ENCODE measurements around the gene RPL35. TPM values are rescaled to one million over a fixed set of nuclear protein-coding genes. Genes with fewer than 3 reads are reported as not detected.

RPL35 gene
- total RNA-seq, 1 donor from 2014 or later: 706 TPM

- no peak for TF ChIP-seq CTCF (IDR thresholded peaks at IDR 0.05)
- peak overlapping the region; percentile 91 for H3K27ac Mint-ChIP-seq (ENCODE audit: unreplicated experiment)
- H3K9me3 Mint-ChIP-seq (ENCODE audit: low read depth): no peaks in the 10 kb centered on the region
- peak overlapping the region; percentile 95 for H3K4me3 Mint-ChIP-seq (ENCODE audit: unreplicated experiment)
- no peak for DNase-seq (ENCODE audit: low spot score)
- peaks cover 53% of the 10 kb centered on the region for H3K4me1 Mint-ChIP-seq (ENCODE audit: low read depth)
- H3K36me3 Mint-ChIP-seq (ENCODE audit: low read depth): peaks cover 11% of the 10 kb centered on the region
- H3K27me3 Mint-ChIP-seq (ENCODE audit: low read depth): no peaks in the 10 kb centered on the region
Observed at GRCh38 chr9:124870723-124871122, 9.0 kb upstream of the RPL35 start.

GRCh38 chr9:124869986-124870560, 8.3 kb upstream of the RPL35 start:
- H3K4me1 Mint-ChIP-seq (ENCODE audit: low read depth): peaks cover 53% of the 10 kb centered on the region
- H3K4me3 Mint-ChIP-seq (ENCODE audit: unreplicated experiment): peak overlapping the region; percentile 95
- H3K27ac Mint-ChIP-seq (ENCODE audit: unreplicated experiment): peak overlapping the region; percentile 91
- no peaks in the 10 kb centered on the region for H3K9me3 Mint-ChIP-seq (ENCODE audit: low read depth)
- no peak for DNase-seq (ENCODE audit: low spot score)
- no peak for TF ChIP-seq CTCF (IDR thresholded peaks at IDR 0.05)
- H3K36me3 Mint-ChIP-seq (ENCODE audit: low read depth): peaks cover 9% of the 10 kb centered on the region
- H3K27me3 Mint-ChIP-seq (ENCODE audit: low read depth): no peaks in the 10 kb centered on the region

DNA sequence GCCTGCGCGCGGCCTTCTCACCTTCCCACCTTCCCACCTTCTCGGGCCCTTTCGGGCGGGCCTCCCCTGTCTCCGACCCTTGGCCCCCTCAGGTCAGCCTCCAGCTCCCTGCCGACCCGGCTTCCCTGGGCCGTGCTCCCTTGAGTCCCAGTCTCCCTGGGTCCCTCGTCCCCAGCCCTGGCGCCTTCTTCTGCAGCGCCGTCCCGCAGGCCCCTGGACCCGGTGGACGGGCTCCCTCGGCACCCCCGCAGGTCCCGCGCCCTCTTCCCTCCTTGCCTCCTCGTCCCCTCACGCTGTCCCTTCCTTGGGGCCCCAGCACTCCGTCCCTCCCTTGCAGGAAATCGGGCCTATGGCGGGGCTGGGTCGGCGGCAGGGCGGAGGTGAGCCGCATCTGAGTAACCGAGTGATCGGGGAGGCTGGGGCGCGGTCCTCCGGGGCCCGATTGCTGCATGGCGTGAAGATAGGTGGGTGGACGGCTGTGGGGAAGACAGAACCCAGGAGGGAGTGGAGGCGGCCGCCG, 7.8 kb upstream of the RPL35 start:
- H3K36me3 Mint-ChIP-seq (ENCODE audit: low read depth): peaks cover 5% of the 10 kb centered on the region
- DNase-seq (ENCODE audit: low spot score): no peak
- H3K9me3 Mint-ChIP-seq (ENCODE audit: low read depth): no peaks in the 10 kb centered on the region
- H3K4me3 Mint-ChIP-seq (ENCODE audit: unreplicated experiment): peak overlapping the region; percentile 95
- peaks cover 53% of the 10 kb centered on the region for H3K4me1 Mint-ChIP-seq (ENCODE audit: low read depth)
- peak overlapping the region; percentile 91 for H3K27ac Mint-ChIP-seq (ENCODE audit: unreplicated experiment)
- no peaks in the 10 kb centered on the region for H3K27me3 Mint-ChIP-seq (ENCODE audit: low read depth)
- no peak for TF ChIP-seq CTCF (IDR thresholded peaks at IDR 0.05)

GRCh38 chr9:124868511-124869465, 7.0 kb upstream of the RPL35 start:
- no peaks in the 10 kb centered on the region for H3K27me3 Mint-ChIP-seq (ENCODE audit: low read depth)
- peaks cover 5% of the 10 kb centered on the region for H3K36me3 Mint-ChIP-seq (ENCODE audit: low read depth)
- H3K4me3 Mint-ChIP-seq (ENCODE audit: unreplicated experiment): peak overlapping the region; percentile 95
- TF ChIP-seq CTCF (IDR thresholded peaks at IDR 0.05): peak; percentile 68
- peak overlapping the region; percentile 95 for H3K27ac Mint-ChIP-seq (ENCODE audit: unreplicated experiment)
- DNase-seq (ENCODE audit: low spot score): no peak
- H3K9me3 Mint-ChIP-seq (ENCODE audit: low read depth): no peaks in the 10 kb centered on the region
- H3K4me1 Mint-ChIP-seq (ENCODE audit: low read depth): peaks cover 53% of the 10 kb centered on the region

DNA sequence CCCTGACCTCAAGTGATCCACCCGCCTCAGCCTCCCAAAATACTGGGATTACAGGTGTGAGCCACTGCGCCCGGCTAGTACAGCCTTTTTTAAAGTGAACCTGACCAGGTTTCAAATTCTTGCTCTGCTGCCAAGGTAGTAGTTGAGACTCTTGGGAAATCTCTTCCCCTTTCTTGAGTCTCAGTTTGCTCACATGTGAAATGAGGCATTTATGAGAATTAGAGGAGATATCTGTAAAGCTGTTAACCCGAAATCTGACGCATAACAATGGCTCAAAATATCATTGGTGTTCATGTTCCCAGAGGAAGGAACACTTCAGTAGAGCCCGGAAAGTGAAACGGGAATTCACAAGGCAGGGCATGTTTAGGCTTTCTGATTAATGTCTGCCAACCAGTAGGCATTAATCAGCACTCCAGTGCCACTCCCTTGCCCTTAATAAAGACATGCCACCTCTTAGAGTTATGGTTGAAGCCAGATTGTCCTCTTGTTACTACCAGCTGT, 1.7 kb upstream of the RPL35 start:
- Mint-ChIP-seq H3K4me1 (ENCODE audit: low read depth) (peaks cover 49% of the 10 kb centered on the region), H3K27me3 (ENCODE audit: low read depth) (no peaks in the 10 kb centered on the region), H3K36me3 (ENCODE audit: low read depth) (peaks cover 12% of the 10 kb centered on the region), H3K9me3 (ENCODE audit: low read depth) (no peaks in the 10 kb centered on the region), H3K4me3 (ENCODE audit: unreplicated experiment) (no peak overlapping the region), H3K27ac (ENCODE audit: unreplicated experiment) (no peak overlapping the region)
- no peak for TF ChIP-seq CTCF (IDR thresholded peaks at IDR 0.05)
- DNase-seq (ENCODE audit: low spot score): no peak
